ENCODE results near the gene LMO7. TPM values are rescaled to one million over a fixed set of nuclear protein-coding genes. Genes with fewer than 3 reads are reported as not detected.

The LMO7 gene
- total RNA-seq, 1 donor from 2014 or later = 6.8 TPM

GRCh38 chr13:75745387-75745786 lies 109.3 kb downstream of the LMO7 start:
- Mint-ChIP-seq H3K9me3 (no peaks in the 10 kb centered on the region), H3K4me1 (no peaks in the 10 kb centered on the region), H3K4me3 (no peak overlapping the region), H3K36me3 (no peaks in the 10 kb centered on the region), H3K27me3 (ENCODE audit: insufficient read depth, low read depth) (peaks cover 3% of the 10 kb centered on the region), H3K27ac (no peak overlapping the region)
- H3K27me3 ChIP-seq = no peaks in the 10 kb centered on the region
- no peak overlapping the region for H2AFZ ChIP-seq (replicated peaks)
- H3F3A ChIP-seq (ENCODE audit: low read depth) = no peaks in the 10 kb centered on the region
- TF ChIP-seq CTCF (IDR thresholded peaks at IDR 0.05) (no peak), EZH2phosphoT487 (IDR thresholded peaks at IDR 0.05) (no peak), EZH2 (IDR thresholded peaks at IDR 0.05) (no peak)
- H3K27ac ChIP-seq = no peak overlapping the region
- H3K79me2 ChIP-seq (ENCODE audit: low read depth) = no peaks in the 10 kb centered on the region
- H3K4me3 ChIP-seq = no peak overlapping the region
- no peak for DNase-seq (ENCODE audit: low spot score)
- no peak overlapping the region for H3K9ac ChIP-seq
- no peaks in the 10 kb centered on the region for H3K9me3 ChIP-seq (ENCODE audit: low read depth)
- no peak overlapping the region for H3K4me2 ChIP-seq
- no peaks in the 10 kb centered on the region for H3K4me1 ChIP-seq
- no peaks in the 10 kb centered on the region for H3K36me3 ChIP-seq
- no peaks in the 10 kb centered on the region for H4K20me1 ChIP-seq (ENCODE audit: low read depth)

- H3K27ac Mint-ChIP-seq = no peak overlapping the region
- Histone ChIP-seq H3K27me3 (no peaks in the 10 kb centered on the region), H3F3A (ENCODE audit: low read depth) (no peaks in the 10 kb centered on the region), H3K4me3 (no peak overlapping the region), H3K36me3 (no peaks in the 10 kb centered on the region), H3K9ac (no peak overlapping the region), H4K20me1 (ENCODE audit: low read depth) (no peaks in the 10 kb centered on the region), H3K4me2 (no peak overlapping the region), H3K4me1 (no peaks in the 10 kb centered on the region), H2AFZ (replicated peaks) (no peak overlapping the region), H3K9me3 (ENCODE audit: low read depth) (no peaks in the 10 kb centered on the region), H3K27ac (no peak overlapping the region), H3K79me2 (ENCODE audit: low read depth) (no peaks in the 10 kb centered on the region)
- peaks cover 3% of the 10 kb centered on the region for H3K27me3 Mint-ChIP-seq (ENCODE audit: insufficient read depth, low read depth)
- no peak overlapping the region for H3K4me3 Mint-ChIP-seq
- no peaks in the 10 kb centered on the region for H3K9me3 Mint-ChIP-seq
- no peaks in the 10 kb centered on the region for H3K36me3 Mint-ChIP-seq
- no peak for TF ChIP-seq CTCF (IDR thresholded peaks at IDR 0.05)
- no peak for TF ChIP-seq EZH2 (IDR thresholded peaks at IDR 0.05)
- no peak for TF ChIP-seq EZH2phosphoT487 (IDR thresholded peaks at IDR 0.05)
- H3K4me1 Mint-ChIP-seq = no peaks in the 10 kb centered on the region
- DNase-seq (ENCODE audit: low spot score) = no peak
Observed at GRCh38 chr13:75748874-75749273, 112.7 kb downstream of the LMO7 start.

GRCh38 chr13:75749407-75749806 lies 113.3 kb downstream of the LMO7 start:
- peaks cover 5% of the 10 kb centered on the region for H3K27me3 Mint-ChIP-seq (ENCODE audit: insufficient read depth, low read depth)
- H3K9me3 Mint-ChIP-seq = no peaks in the 10 kb centered on the region
- H3K4me3 Mint-ChIP-seq = no peak overlapping the region
- H3K27ac Mint-ChIP-seq = no peak overlapping the region
- Histone ChIP-seq H3K79me2 (ENCODE audit: low read depth) (no peaks in the 10 kb centered on the region), H3K4me1 (no peaks in the 10 kb centered on the region), H3K4me2 (no peak overlapping the region), H3K9me3 (ENCODE audit: low read depth) (no peaks in the 10 kb centered on the region), H3F3A (ENCODE audit: low read depth) (no peaks in the 10 kb centered on the region), H3K27ac (no peak overlapping the region), H3K9ac (no peak overlapping the region), H3K4me3 (no peak overlapping the region), H3K27me3 (no peaks in the 10 kb centered on the region), H3K36me3 (no peaks in the 10 kb centered on the region), H2AFZ (replicated peaks) (no peak overlapping the region), H4K20me1 (ENCODE audit: low read depth) (no peaks in the 10 kb centered on the region)
- no peak for TF ChIP-seq CTCF (IDR thresholded peaks at IDR 0.05)
- no peak for TF ChIP-seq EZH2 (IDR thresholded peaks at IDR 0.05)
- no peaks in the 10 kb centered on the region for H3K4me1 Mint-ChIP-seq
- peak; percentile 33 for DNase-seq (ENCODE audit: low spot score)
- H3K36me3 Mint-ChIP-seq = no peaks in the 10 kb centered on the region

GRCh38 chr13:75751350-75751749 lies 115.2 kb downstream of the LMO7 start:
- no peak overlapping the region for H3K27ac ChIP-seq
- H3K79me2 ChIP-seq (ENCODE audit: low read depth) = no peaks in the 10 kb centered on the region
- no peak overlapping the region for H3K4me2 ChIP-seq
- DNase-seq (ENCODE audit: low spot score) = no peak
- Mint-ChIP-seq H3K9me3 (no peaks in the 10 kb centered on the region), H3K27ac (no peak overlapping the region), H3K4me1 (no peaks in the 10 kb centered on the region), H3K27me3 (ENCODE audit: insufficient read depth, low read depth) (peaks cover 5% of the 10 kb centered on the region), H3K36me3 (no peaks in the 10 kb centered on the region), H3K4me3 (no peak overlapping the region)
- no peak overlapping the region for H3K9ac ChIP-seq
- H3K4me3 ChIP-seq = no peak overlapping the region
- no peaks in the 10 kb centered on the region for H3K9me3 ChIP-seq (ENCODE audit: low read depth)
- no peaks in the 10 kb centered on the region for H3K27me3 ChIP-seq
- no peaks in the 10 kb centered on the region for H3K4me1 ChIP-seq
- no peaks in the 10 kb centered on the region for H3F3A ChIP-seq (ENCODE audit: low read depth)
- no peaks in the 10 kb centered on the region for H3K36me3 ChIP-seq
- TF ChIP-seq EZH2 (IDR thresholded peaks at IDR 0.05) = no peak
- TF ChIP-seq EZH2phosphoT487 (IDR thresholded peaks at IDR 0.05) = no peak
- TF ChIP-seq CTCF (IDR thresholded peaks at IDR 0.05) = no peak
- no peaks in the 10 kb centered on the region for H4K20me1 ChIP-seq (ENCODE audit: low read depth)
- H2AFZ ChIP-seq (replicated peaks) = no peak overlapping the region
